HG03460 (cell line): ENCODE results near the gene PDE4A.

Source experiments
- ATAC-seq: cut with Tn5 transposase; IDR thresholded peaks from one replicate; pipeline ENCODE4 v1.9.1; 2021; ENCODE audit not compliant: unreplicated experiment

The PDE4A gene

GRCh38 chr19:10505583-10506229, 85.4 kb downstream of the PDE4A start:
- no peak for ATAC-seq

GRCh38 chr19:10508036-10508435, 87.7 kb downstream of the PDE4A start:
- no peak for ATAC-seq

DNA sequence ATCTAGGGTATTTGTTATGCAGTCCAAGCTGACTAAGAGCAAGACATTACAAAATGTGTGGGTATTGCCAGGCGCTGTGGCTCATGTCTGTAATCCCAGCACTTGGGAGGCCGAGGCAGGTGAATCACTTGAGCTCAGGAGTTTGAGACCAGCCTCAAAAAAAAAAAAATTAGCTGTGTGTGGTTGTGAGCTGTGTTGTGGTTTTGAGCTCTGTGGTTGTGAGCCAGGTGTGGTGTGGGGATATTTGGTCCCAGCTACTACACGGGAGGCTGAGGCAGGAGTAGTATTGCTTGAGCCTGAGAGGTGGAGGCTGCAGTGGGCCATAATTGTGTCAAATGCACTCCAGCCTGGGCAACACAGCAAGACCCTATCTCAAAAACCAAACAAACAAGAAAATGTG, 88.4 kb downstream of the PDE4A start:
- ATAC-seq: no peak

DNA sequence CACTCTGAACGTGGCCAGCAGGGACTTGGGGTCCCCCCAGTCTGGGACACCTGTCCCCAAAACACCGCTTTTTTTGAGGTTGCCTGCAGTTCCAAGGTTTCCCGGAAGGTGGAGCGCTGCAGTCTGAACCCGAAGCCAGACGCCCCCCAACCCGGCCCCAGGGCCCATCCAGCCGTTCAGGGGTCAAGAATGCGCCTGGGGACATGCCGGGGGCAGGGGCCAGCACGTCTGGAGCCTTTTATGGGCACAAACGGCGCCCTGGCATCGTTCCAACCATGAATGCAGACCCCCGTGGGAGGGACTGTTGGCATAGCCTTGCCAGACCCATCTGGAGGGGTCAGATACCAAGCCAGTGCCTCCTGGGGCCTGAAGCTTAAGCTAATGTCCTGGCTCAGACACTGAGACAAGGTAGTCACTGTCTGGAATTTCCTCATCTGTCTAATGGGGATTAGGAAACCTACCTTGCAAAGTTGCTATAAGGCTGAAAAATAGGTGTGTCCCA, 90.0 kb downstream of the PDE4A start:
- ATAC-seq: no peak

DNA sequence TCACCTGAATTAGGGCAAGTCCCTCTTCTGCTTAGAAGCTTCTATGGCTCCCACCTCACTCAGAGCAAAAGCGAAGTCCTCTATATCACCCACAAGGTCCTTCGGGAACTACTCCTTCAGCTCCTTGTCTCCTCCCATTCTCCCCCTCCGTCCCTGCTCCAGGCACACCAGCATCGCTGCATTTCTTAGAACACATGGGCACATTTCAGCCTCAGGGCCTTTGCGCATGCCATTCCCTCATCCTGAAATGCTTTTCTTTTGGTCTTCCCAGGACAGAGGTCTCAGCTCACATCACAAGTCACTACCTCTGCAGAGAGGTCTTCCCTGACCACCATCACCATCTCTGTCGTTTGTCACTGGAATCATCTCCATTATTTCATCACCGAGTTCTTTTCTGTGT, 92.9 kb downstream of the PDE4A start:
- no peak for ATAC-seq

GRCh38 chr19:10514211-10515145, 94.1 kb downstream of the PDE4A start:
- no peak for ATAC-seq

DNA sequence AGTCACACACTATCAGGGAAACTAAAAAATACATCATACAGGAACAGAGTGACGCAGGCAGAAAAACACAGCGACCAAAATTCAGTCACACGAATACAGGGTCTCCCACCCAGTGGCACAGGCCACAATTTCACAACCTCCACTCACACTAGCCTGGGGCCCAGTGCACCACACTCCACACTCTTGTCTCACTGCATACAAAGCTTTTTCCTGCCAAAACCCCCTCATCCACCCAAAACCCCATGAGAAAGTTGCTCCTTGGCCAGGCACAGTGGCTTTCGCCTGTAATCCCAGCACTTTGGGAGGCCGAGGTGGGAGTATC, 95.7 kb downstream of the PDE4A start:
- no peak for ATAC-seq

DNA sequence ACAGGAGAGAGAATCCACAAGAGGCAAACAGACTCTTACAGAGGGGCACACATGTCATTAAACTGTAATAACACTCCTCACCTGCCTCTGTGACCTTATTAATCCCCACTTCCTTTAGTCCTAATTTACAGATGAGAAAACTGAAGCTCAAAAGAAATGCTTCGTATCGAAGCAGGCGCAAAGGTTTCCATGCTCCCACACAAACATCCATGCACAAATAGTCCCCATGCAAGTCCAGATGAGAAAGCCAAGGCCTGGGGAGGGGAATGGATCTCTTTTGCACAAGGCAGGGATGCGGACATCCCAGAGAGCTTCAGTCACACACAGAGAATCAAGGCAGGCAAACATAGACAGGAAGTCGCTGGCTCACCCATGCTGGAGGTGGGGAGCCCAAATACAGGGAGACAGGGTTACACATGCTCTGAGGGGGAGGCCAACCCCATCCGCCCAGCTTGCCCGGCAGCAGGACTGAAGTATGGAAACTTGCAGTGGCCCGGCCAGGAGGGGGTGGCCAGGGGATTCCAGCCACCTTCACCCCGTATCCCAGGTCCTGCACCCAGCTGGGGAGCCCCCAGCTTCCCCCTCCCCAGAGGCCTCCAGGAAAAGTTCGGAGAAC, 96.4 kb downstream of the PDE4A start:
- no peak for ATAC-seq

- ATAC-seq: no peak
Observed at GRCh38 chr19:10517361-10517759, 97.0 kb downstream of the PDE4A start, which contains the start of gene S1PR5. Gene S1PR5, minus strand, starts transcription at chr19:10517447. Its CDS starts 2,436 bp downstream, at chr19:10515011.

DNA sequence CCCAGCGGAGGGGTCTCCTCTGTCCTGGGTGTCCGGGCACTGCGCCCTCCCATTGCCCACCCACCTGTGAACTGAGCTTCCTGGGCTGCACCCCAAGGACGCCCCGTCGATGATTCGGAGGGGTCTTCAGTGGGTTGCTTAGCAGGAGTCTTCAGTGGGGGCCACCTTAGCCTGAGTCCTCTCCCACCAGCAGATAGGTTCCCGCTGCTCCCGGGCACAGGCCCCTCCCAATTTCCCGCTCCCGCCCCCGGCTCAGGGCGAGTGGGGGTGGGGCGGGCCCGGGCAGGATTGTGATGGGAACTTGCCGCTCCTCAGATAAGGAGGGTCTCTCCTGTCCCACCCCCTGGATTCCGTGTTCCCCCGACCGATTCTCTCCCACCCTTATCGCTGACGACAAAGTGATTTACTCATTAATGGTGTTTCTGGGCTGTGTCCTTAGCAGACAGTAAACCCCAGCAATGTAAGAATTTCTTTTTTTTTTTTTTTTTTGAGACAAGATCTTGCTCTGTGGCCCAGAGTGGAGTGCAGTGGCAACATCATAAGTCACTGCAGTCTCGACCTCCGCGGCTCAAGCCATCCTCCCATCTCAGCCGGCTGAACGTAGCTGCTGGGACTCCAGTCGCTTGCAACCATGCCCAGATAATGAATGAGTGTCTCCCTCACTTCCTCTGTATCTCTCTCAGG, 97.6 kb downstream of the PDE4A start:
- ATAC-seq: no peak

- no peak for ATAC-seq
Observed at GRCh38 chr19:10518444-10519361, 98.4 kb downstream of the PDE4A start.
